Sigmoid colon (tissue), 7 donors: ENCODE data around the gene COLEC11. TPM values are rescaled to one million over a fixed set of nuclear protein-coding genes. Genes with fewer than 3 reads are reported as not detected.

Source experiments
- DNase-seq: peaks from one replicate; pipeline ENCODE4 v3.0.0-alpha.2; 2019
- H3K27ac ChIP-seq, 4 donors: fragments of 200-600 bp; sonication (generic); one replicate each; pipeline ENCODE4 v1.5.1; 2016 to 2019; ENCODE audit warnings: mild to moderate bottlenecking in 1 of 4
- H3K27me3 ChIP-seq, 3 donors: fragments of 200-600 bp; sonication (generic); one replicate each; pipeline ENCODE4 v1.5.1; 2019; ENCODE audit warnings: mild to moderate bottlenecking in 1 of 3
- H3K36me3 ChIP-seq, 4 donors: fragments of 200-600 bp; sonication (generic); one replicate each; pipeline ENCODE4 v1.5.1; 2016 to 2019
- H3K4me1 ChIP-seq, 4 donors: fragments of 200-600 bp; sonication (generic); one replicate each; pipeline ENCODE4 v1.5.1; 2017 to 2019
- H3K4me3 ChIP-seq, 4 donors: fragments of 200-600 bp; sonication (generic); one replicate each; pipeline ENCODE4 v1.5.1; 2017 to 2019; ENCODE audit warnings: mild to moderate bottlenecking in 2 of 4, moderate library complexity in 1 of 4
- H3K9me3 ChIP-seq, 4 donors: fragments of 200-600 bp in 3 of 4; sonication (generic) in 3 of 4; one replicate each; pipeline versions ENCODE4 v1.5.1 to v1.6.1; 2013 to 2019
- EP300 ChIP-seq, 4 donors: sonication (generic); formaldehyde crosslinking; IDR thresholded peaks; one replicate each; pipeline ENCODE4 v1.6.1; 2017; ENCODE audit warnings: antibody characterized with exemption in 4 of 4
- POLR2A ChIP-seq, 2 donors: fragments of 450-650 bp; IDR thresholded peaks; one replicate each; pipeline ENCODE4 v1.6.1; 2016; ENCODE audit warnings: antibody characterized with exemption in 2 of 2, mild to moderate bottlenecking in 2 of 2, moderate library complexity in 2 of 2
- POLR2AphosphoS5 ChIP-seq, 4 donors: sonication (generic); formaldehyde crosslinking; IDR thresholded peaks; one replicate each; pipeline ENCODE4 v1.6.1; 2017; ENCODE audit warnings: antibody characterized with exemption in 4 of 4
- WGBS, 2 donors: extraction: QIAGEN DNeasy Blood & Tissue Kit; methylation state at CpG; one replicate each; pipeline ENCODE4 v1.1.7; 2013; 5-methylcytosine and 5-hydroxymethylcytosine counted together
- intact Hi-C: fragments of 100-400 bp; cut with DNase I; formaldehyde crosslinking; loops from one replicate; pipeline ENCODE4 v1.15.1; 2023
- polyA plus RNA-seq, 3 donors: library from polyadenylated mRNA; stranded (reverse); fragments of 200-250 nt; gene quantifications; one replicate each; pipeline ENCODE4 v1.2.3, GENCODE V29; 2013
- total RNA-seq, 4 donors: library from RNA; depleted of rRNA; stranded (reverse); fragments of >200 nt; gene quantifications; one replicate each; pipeline ENCODE4 v1.1.0, GENCODE V29; 2016
- TF ChIP-seq, protein P1 (sequence below), 4 experiments: fragments of 450-650 bp in 3 of 4; fragments of 200-600 bp in 1 of 4; IDR thresholded peaks; one replicate each; pipeline ENCODE4 v1.5.1; 2016 to 2019; ENCODE audit warnings: antibody characterized with exemption in 4 of 4, mild to moderate bottlenecking in 3 of 4, moderate library complexity in 2 of 4
- donor health status: healthy with polysubstance abuse.
- donor health status: Bipolar disorder and iron deficiency.
- donor health status: healthy.

The COLEC11 gene
- total and polyA plus RNA-seq, 7 donors, result 0.92 to 8.2 (median 2.9) TPM

DNA sequence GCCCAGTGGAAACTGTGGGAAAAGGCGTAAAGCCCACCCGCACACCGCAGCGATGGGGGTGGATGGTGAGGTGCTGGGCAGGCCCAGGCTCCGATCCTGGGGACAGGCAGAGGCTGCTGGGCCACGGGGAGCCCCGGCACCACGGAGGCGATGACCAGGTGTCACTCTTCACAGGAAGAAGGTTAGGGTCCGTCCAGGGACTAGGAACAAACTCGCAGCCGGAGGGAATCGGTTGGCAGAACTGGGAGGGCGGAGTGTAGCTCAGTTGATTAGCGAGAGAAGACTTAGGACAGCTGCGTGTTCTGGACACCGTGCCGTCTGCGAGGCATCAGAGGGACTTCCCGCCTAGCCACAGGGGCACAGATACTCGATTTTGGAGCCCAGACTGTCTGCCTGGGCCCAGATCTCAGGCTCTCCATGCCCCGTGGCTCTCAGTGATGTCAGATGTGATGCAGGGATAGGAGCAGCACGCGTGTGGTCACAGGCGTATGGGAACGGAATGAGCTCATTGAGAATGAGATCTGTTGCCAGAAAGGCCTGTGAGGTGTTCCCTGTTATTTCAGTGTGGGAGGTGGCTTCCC, 47.0 kb downstream of the COLEC11 start:
- Histone ChIP-seq H3K27ac (no peak overlapping the region), H3K4me3 (no peak overlapping the region), H3K36me3 (no peaks in the 10 kb centered on the region), H3K9me3 (no peaks in the 10 kb centered on the region), H3K27me3 (no peaks in the 10 kb centered on the region), H3K4me1 (no peaks in the 10 kb centered on the region)
- intact Hi-C loops, result no loop called here
- 87 to 88% methylated on average over 26 of the region's 26 CpGs for WGBS, 2 donors
- DNase-seq, result peak; percentile 46
- TF ChIP-seq POLR2A (IDR thresholded peaks at IDR 0.05) (no peak), EP300 (IDR thresholded peaks at IDR 0.05) (no peak), POLR2AphosphoS5 (IDR thresholded peaks at IDR 0.05) (no peak)
- TF ChIP-seq, protein P1, sequence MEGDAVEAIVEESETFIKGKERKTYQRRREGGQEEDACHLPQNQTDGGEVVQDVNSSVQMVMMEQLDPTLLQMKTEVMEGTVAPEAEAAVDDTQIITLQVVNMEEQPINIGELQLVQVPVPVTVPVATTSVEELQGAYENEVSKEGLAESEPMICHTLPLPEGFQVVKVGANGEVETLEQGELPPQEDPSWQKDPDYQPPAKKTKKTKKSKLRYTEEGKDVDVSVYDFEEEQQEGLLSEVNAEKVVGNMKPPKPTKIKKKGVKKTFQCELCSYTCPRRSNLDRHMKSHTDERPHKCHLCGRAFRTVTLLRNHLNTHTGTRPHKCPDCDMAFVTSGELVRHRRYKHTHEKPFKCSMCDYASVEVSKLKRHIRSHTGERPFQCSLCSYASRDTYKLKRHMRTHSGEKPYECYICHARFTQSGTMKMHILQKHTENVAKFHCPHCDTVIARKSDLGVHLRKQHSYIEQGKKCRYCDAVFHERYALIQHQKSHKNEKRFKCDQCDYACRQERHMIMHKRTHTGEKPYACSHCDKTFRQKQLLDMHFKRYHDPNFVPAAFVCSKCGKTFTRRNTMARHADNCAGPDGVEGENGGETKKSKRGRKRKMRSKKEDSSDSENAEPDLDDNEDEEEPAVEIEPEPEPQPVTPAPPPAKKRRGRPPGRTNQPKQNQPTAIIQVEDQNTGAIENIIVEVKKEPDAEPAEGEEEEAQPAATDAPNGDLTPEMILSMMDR (IDR thresholded peaks at IDR 0.05), result no peak

DNA sequence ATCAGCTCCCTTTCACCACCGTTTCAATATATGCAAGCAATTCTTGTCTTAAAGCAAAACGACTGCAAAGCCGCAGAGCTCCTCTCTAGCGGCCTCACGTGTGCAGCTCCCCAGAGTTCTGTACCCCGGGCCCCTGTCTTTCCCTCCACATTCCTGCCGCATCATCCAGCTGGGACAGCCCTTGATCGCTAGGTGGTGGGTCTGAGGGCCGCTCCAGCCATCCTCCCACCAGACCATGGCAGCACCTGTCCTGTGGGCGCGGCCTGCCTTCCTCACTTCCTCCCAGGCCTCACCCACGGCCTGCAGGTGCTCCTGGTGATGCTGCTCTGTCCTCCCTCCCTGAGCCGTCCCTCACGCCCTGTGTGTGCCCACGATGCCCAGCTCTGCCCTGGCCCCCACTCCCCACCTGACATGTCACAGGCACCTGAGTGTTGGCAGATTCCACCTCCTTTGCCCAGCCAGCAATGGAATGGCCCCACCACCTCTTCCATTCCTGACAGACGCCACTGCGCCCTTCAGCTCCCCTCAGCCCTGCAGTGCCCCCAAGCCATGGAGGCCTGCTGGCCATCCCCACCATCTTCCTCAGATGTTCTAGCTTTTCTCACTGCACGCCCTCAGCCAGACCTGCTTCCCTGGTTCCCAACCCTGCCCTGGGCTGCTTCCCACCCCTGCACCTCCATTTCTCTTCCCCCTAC, 47.8 kb downstream of the COLEC11 start:
- H3K4me3 ChIP-seq, result no peak overlapping the region
- 75 to 82% methylated on average over 18 of the region's 18 CpGs for WGBS, 2 donors
- DNase-seq, result peak; percentile 39
- TF ChIP-seq EP300 (IDR thresholded peaks at IDR 0.05), result no peak
- no peak for TF ChIP-seq POLR2A (IDR thresholded peaks at IDR 0.05)
- TF ChIP-seq POLR2AphosphoS5 (IDR thresholded peaks at IDR 0.05), result no peak
- TF ChIP-seq, protein P1 (IDR thresholded peaks at IDR 0.05), result no peak
- H3K36me3 ChIP-seq, result no peaks in the 10 kb centered on the region
- H3K27ac ChIP-seq, result no peak overlapping the region
- intact Hi-C loops, result no loop called here
- H3K9me3 ChIP-seq, result no peaks in the 10 kb centered on the region
- no peaks in the 10 kb centered on the region for H3K4me1 ChIP-seq
- no peaks in the 10 kb centered on the region for H3K27me3 ChIP-seq

DNA sequence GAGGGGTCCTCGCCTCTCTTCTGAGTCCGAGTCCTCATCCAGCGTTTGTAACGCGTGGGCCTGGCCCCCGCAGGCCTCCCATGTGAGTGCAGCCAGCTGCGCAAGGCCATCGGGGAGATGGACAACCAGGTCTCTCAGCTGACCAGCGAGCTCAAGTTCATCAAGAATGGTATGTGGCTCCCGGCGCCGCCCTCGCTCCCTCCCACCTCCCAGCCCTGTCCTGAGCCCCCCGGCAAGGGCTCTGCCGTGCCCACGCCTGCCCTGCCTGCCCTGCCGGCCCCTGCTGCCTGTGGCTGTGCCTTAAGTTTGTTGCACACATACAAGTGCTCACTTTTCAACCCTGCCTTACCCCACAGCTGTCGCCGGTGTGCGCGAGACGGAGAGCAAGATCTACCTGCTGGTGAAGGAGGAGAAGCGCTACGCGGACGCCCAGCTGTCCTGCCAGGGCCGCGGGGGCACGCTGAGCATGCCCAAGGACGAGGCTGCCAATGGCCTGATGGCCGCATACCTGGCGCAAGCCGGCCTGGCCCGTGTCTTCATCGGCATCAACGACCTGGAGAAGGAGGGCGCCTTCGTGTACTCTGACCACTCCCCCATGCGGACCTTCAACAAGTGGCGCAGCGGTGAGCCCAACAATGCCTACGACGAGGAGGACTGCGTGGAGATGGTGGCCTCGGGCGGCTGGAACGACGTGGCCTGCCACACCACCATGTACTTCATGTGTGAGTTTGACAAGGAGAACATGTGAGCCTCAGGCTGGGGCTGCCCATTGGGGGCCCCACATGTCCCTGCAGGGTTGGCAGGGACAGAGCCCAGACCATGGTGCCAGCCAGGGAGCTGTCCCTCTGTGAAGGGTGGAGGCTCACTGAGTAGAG, 48.7 kb downstream of the COLEC11 start:
- Histone ChIP-seq H3K27me3 (no peaks in the 10 kb centered on the region), H3K36me3 (no peaks in the 10 kb centered on the region), H3K4me1 (no peaks in the 10 kb centered on the region), H3K27ac (no peak overlapping the region), H3K4me3 (no peak overlapping the region), H3K9me3 (no peaks in the 10 kb centered on the region)
- DNase-seq, result peak; percentile 53
- 93 to 94% methylated on average over 48 of the region's 48 CpGs for WGBS, 2 donors
- intact Hi-C loops, result no loop called here
- no peak for TF ChIP-seq POLR2AphosphoS5 (IDR thresholded peaks at IDR 0.05)
- TF ChIP-seq EP300 (IDR thresholded peaks at IDR 0.05), result no peak
- TF ChIP-seq, protein P1 (IDR thresholded peaks at IDR 0.05), result no peak
- no peak for TF ChIP-seq POLR2A (IDR thresholded peaks at IDR 0.05)

DNA sequence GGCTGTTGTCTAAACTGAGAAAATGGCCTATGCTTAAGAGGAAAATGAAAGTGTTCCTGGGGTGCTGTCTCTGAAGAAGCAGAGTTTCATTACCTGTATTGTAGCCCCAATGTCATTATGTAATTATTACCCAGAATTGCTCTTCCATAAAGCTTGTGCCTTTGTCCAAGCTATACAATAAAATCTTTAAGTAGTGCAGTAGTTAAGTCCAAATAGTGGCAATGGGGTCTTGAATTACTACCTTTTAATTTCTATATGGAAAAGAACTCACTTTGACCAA, 49.3 kb downstream of the COLEC11 start:
- Histone ChIP-seq H3K27ac (no peak overlapping the region), H3K27me3 (no peaks in the 10 kb centered on the region), H3K4me1 (no peaks in the 10 kb centered on the region), H3K9me3 (no peaks in the 10 kb centered on the region), H3K36me3 (no peaks in the 10 kb centered on the region), H3K4me3 (no peak overlapping the region)
- no peak for DNase-seq
- intact Hi-C loops, result no loop called here
- TF ChIP-seq EP300 (IDR thresholded peaks at IDR 0.05) (no peak), POLR2AphosphoS5 (IDR thresholded peaks at IDR 0.05) (no peak), POLR2A (IDR thresholded peaks at IDR 0.05) (no peak)
- TF ChIP-seq, protein P1 (IDR thresholded peaks at IDR 0.05), result no peak
